OCI-LY1 (cell line): Measurements from ENCODE around the gene SMAD1.

Source experiments
- CTCF ChIP-seq: fragments of 200-600 bp; sonication (generic), shearing (Covaris generic); IDR thresholded peaks from 2 replicates; pipeline ENCODE4 v1.5.1; 2017; ENCODE audit warnings: mild to moderate bottlenecking, antibody characterized with exemption, low read length, moderate library complexity, mixed read lengths
- EZH2 ChIP-seq: fragments of 200-600 bp; sonication (generic), shearing (Covaris generic); IDR thresholded peaks from 2 replicates; pipeline ENCODE4 v1.8.0; 2017; ENCODE audit warnings: borderline replicate concordance, mixed run types, mild to moderate bottlenecking, antibody characterized with exemption, low read length, moderate library complexity, mixed read lengths

DNA sequence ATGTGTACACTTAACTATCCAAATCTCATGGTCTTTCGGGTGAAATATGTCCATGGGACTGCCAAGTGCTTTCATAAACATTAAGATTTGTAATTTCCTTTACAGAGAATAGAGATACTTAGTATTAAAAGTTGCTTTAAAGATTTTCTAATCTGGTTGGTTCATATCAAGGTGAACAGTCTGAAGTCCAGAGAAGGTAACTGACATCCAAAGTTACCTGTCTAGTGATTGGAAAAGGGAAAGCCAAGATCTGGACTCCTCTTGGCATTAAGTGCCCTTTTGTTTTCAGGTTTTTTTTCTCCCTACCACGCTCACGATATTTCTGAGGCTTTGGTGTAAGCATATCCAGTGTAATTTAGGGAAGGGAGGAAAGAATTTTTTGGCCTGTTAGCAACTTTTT, 5.0 kb downstream of the SMAD1 start:
- no peak for TF ChIP-seq EZH2
- no peak for TF ChIP-seq CTCF
